ENCODE results near the gene TMUB1. TPM values are rescaled to one million over a fixed set of nuclear protein-coding genes. Genes with fewer than 3 reads are reported as not detected.

TMUB1 gene
- total RNA-seq, 1 donor from 2014 or later = 40.3 TPM

- DNase-seq (ENCODE audit: extremely low spot score in 2 of 2) = no peak
- no peak for TF ChIP-seq CTCF (IDR thresholded peaks at IDR 0.05)
- TF ChIP-seq POLR2AphosphoS5 (IDR thresholded peaks at IDR 0.05; ENCODE audit: insufficient read depth in 1 of 2, low read depth in 1 of 2) = no peak
- TF ChIP-seq POLR2A (IDR thresholded peaks at IDR 0.05) = no peak
- H3K4me1 ChIP-seq = peaks cover 27% of the 10 kb centered on the region
- no peak overlapping the region for H3K4me3 ChIP-seq
- peaks cover 5 to 48% of the 10 kb centered on the region in 2 donors for H3K36me3 ChIP-seq
- no peak overlapping the region for H3K27ac ChIP-seq
- intact Hi-C loops (cut with DNase I) = no loop called here
- no peaks in the 10 kb centered on the region for H3K27me3 ChIP-seq
- no peaks in the 10 kb centered on the region for H3K9me3 ChIP-seq
Observed at GRCh38 chr7:151118108-151119054, 35.1 kb upstream of the TMUB1 start.

GRCh38 chr7:151117565-151117964, 34.3 kb upstream of the TMUB1 start:
- Histone ChIP-seq H3K27me3 (no peaks in the 10 kb centered on the region), H3K4me3 (no peak overlapping the region), H3K36me3 (peaks cover 5 to 43% of the 10 kb centered on the region in 2 donors), H3K27ac (no peak overlapping the region), H3K9me3 (no peaks in the 10 kb centered on the region), H3K4me1 (peaks cover 33% of the 10 kb centered on the region)
- intact Hi-C loops (cut with DNase I) = no loop called here
- TF ChIP-seq POLR2A (IDR thresholded peaks at IDR 0.05) (no peak), CTCF (IDR thresholded peaks at IDR 0.05) (no peak), POLR2AphosphoS5 (IDR thresholded peaks at IDR 0.05; ENCODE audit: insufficient read depth in 1 of 2, low read depth in 1 of 2) (no peak)
- DNase-seq (ENCODE audit: extremely low spot score in 2 of 2) = no peak

GRCh38 chr7:151116603-151117440, 33.5 kb upstream of the TMUB1 start:
- no peak for TF ChIP-seq POLR2A (IDR thresholded peaks at IDR 0.05)
- TF ChIP-seq CTCF (IDR thresholded peaks at IDR 0.05) = no peak
- no peak for TF ChIP-seq POLR2AphosphoS5 (IDR thresholded peaks at IDR 0.05; ENCODE audit: insufficient read depth in 1 of 2, low read depth in 1 of 2)
- intact Hi-C loops (cut with DNase I) = no loop called here
- H3K36me3 ChIP-seq = peaks cover 5 to 38% of the 10 kb centered on the region in 2 donors
- DNase-seq (ENCODE audit: extremely low spot score in 2 of 2) = no peak
- H3K9me3 ChIP-seq = no peaks in the 10 kb centered on the region
- H3K4me1 ChIP-seq = peaks cover 33% of the 10 kb centered on the region
- no peaks in the 10 kb centered on the region for H3K27me3 ChIP-seq
- peak overlapping the region in 1 of 2 donors; percentile 11 for H3K4me3 ChIP-seq
- H3K27ac ChIP-seq = no peak overlapping the region

GRCh38 chr7:151115836-151116418, 32.6 kb upstream of the TMUB1 start:
- no peaks in the 10 kb centered on the region for H3K27me3 ChIP-seq
- peaks cover 5 to 29% of the 10 kb centered on the region in 2 donors for H3K36me3 ChIP-seq
- DNase-seq (ENCODE audit: extremely low spot score in 2 of 2) = no peak
- intact Hi-C loops (cut with DNase I) = no loop called here
- peak overlapping the region; percentile 44 for H3K27ac ChIP-seq
- H3K9me3 ChIP-seq = no peaks in the 10 kb centered on the region
- H3K4me1 ChIP-seq = peaks cover 40% of the 10 kb centered on the region
- peak overlapping the region; percentile 38 to 45 for H3K4me3 ChIP-seq
- TF ChIP-seq POLR2AphosphoS5 (IDR thresholded peaks at IDR 0.05; ENCODE audit: insufficient read depth in 1 of 2, low read depth in 1 of 2) = peak in 1 of 2 donors; percentile 55
- no peak for TF ChIP-seq POLR2A (IDR thresholded peaks at IDR 0.05)
